ENCODE data around the gene SH3BP5L. TPM values are rescaled to one million over a fixed set of nuclear protein-coding genes. Genes with fewer than 3 reads are reported as not detected.

Gene SH3BP5L
- 18.4 TPM for polyA plus RNA-seq (2013, experiment 1 of 2)
- polyA plus RNA-seq (2013, experiment 2 of 2) = 18.3 TPM

DNA sequence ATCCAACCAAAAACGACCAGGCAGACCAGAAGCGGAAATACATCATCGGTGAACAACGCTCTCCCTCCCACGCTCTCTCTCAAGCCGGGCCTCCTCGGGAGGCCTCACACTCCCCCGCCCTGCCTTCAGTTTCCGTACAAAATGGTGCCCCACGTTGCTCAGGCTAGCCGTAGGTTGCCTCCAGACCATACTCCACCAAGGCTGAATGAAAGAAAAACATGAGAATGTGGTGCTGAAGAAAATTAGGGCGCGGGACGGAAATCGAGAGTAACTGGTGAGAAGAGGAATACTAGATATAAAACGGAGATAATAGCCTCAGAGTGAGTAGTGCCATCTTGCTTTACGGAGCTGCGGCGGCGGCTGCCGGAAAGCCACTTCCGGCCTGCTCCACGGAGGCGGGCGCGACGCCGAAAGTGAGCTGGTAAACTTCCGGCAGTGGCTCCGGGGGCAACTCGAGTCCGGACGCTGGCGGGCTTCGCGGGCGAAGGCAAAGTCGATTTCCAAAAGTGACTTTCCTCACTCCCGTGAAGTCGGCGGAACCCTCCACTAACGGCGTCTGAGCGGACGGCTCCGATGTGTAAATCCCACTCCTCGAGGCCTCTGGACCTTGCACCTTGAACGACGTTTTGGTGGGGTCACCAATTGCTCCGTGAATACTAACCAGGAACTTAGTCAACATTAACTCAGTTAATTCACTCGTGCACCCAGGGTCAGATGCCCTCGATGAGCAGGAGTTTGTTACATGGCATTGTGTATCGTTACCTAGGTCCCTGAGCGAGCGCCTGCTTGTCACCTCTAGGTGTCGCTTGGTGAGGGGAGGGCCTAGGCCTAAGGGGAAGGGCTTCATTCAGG is at the start of gene SH3BP5L:
Gene SH3BP5L, minus strand, starts transcription at position 7 of the 852 bp plus-strand sequence. CDS start 980 bp downstream, outside the sequence.
- no peak within 1 kb of the TSS for H2BK120ac ChIP-seq (ENCODE audit: low read depth, low read length)
- H2BK12ac ChIP-seq (ENCODE audit: low read length) = no peak within 1 kb of the TSS
- peak within 1 kb of the TSS; percentile 30 for H2BK5ac ChIP-seq (ENCODE audit: low read length)

DNA sequence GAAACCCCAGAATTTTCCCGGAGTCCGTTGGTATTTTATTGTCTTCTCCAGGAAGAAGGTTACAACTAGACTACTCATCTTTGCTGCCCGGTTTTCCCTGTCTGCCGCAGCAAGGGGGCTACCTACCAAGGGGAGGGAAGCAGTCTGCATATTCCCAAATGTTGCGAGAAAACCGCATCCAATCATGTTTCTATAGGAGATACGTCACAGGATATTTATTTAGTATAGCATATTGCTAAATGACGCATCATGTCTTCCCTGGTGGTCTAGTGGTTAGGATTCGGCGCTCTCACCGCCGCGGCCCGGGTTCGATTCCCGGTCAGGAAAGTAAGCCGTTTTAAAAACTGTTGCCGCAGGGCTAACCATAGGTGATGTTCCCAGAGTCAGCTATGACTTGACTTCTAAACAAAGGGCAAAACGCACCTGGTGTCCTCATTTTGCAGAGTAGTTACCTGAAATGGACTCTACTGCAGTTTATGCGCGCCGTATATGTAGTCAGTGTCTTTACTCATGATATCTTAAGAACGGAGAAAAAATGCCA is 48.3 kb upstream of the SH3BP5L start:
- H2BK15ac ChIP-seq (ENCODE audit: low read length) = no peak overlapping the region
- no peaks in the 10 kb centered on the region for H3K27me3 ChIP-seq (ENCODE audit: control insufficient read depth in 3 of 3, insufficient read depth in 3 of 3, low read depth in 1 of 3, low read length in 3 of 3)
- H4K91ac ChIP-seq (ENCODE audit: low read depth, low read length, poor library complexity) = no peak overlapping the region
- peak overlapping the region; percentile 58 for H3K4me2 ChIP-seq (ENCODE audit: insufficient read depth, low read length, poor library complexity, severe bottlenecking)
- no peak overlapping the region for H2BK12ac ChIP-seq (ENCODE audit: low read length)
- DNase-seq (ENCODE audit: low spot score) = no peak
- no CpG with 5 or more reads among the region's 23 CpGs for WGBS, 2 donors (ENCODE audit: extremely low coverage in 2 of 2, insufficient read length in 2 of 2, insufficient replicate concordance in 1 of 2)
- H3K79me1 ChIP-seq (ENCODE audit: low read depth, low read length) = no peaks in the 10 kb centered on the region
- no peak overlapping the region for H3K14ac ChIP-seq (ENCODE audit: low read length)
- no peak overlapping the region for H4K8ac ChIP-seq (ENCODE audit: low read depth, low read length)
- H3K9ac ChIP-seq (ENCODE audit: low read depth, low read length, poor library complexity) = no peak overlapping the region
- no peaks in the 10 kb centered on the region for H3K36me3 ChIP-seq (replicated peaks in 1 of 2; ENCODE audit: control insufficient read depth in 2 of 2, insufficient read depth in 2 of 2, low read length in 2 of 2)
- H3K9me3 ChIP-seq (replicated peaks in 1 of 2; ENCODE audit: control insufficient read depth in 2 of 2, insufficient read depth in 1 of 2, low read depth in 1 of 2, low read length in 2 of 2) = no peaks in the 10 kb centered on the region
- no peak overlapping the region for H2BK5ac ChIP-seq (ENCODE audit: low read length)
- no peak overlapping the region for H2AFZ ChIP-seq (ENCODE audit: low read length)
- H2BK120ac ChIP-seq (ENCODE audit: low read depth, low read length) = no peak overlapping the region
- no peaks in the 10 kb centered on the region for H3K4me1 ChIP-seq (ENCODE audit: control insufficient read depth in 2 of 2, insufficient read depth in 1 of 2, low read depth in 1 of 2, low read length in 2 of 2)
- peak overlapping the region; percentile 73 to 89 for H3K4me3 ChIP-seq (ENCODE audit: low read length in 2 of 2)
- H3K18ac ChIP-seq (ENCODE audit: low read length) = no peak overlapping the region
- no peak overlapping the region for H2AK5ac ChIP-seq (ENCODE audit: low read depth, low read length)
- H3K4ac ChIP-seq (ENCODE audit: low read length) = no peak overlapping the region
- H3K27ac ChIP-seq (replicated peaks; ENCODE audit: low read length) = peak overlapping the region; percentile 69
- H3K23ac ChIP-seq (ENCODE audit: low read depth, low read length, poor library complexity) = no peak overlapping the region

More for the DNA sequence above, at the start of gene SH3BP5L:
- no peak within 1 kb of the TSS for H4K8ac ChIP-seq (ENCODE audit: low read depth, low read length)
- H3K23ac ChIP-seq (ENCODE audit: low read depth, low read length, poor library complexity) = peak within 1 kb of the TSS; percentile 49
- peak within 1 kb of the TSS; percentile 75 for H3K4me2 ChIP-seq (ENCODE audit: insufficient read depth, low read length, poor library complexity, severe bottlenecking)
- peak; percentile 85 for DNase-seq (ENCODE audit: low spot score)
- H3K27ac ChIP-seq (replicated peaks; ENCODE audit: low read length) = peak within 1 kb of the TSS; percentile 79
- peak within 1 kb of the TSS; percentile 94 for H3K9ac ChIP-seq (ENCODE audit: low read depth, low read length, poor library complexity)
- no peak within 1 kb of the TSS for H2BK15ac ChIP-seq (ENCODE audit: low read length)
- peak within 1 kb of the TSS; percentile 96 for H2AFZ ChIP-seq (ENCODE audit: low read length)
- peaks cover 8 to 13% of the 10 kb centered on the region in 2 donors for H3K4me1 ChIP-seq (ENCODE audit: control insufficient read depth in 2 of 2, insufficient read depth in 1 of 2, low read depth in 1 of 2, low read length in 2 of 2)
- peaks cover 18% of the 10 kb centered on the region for H3K79me1 ChIP-seq (ENCODE audit: low read depth, low read length)
- no CpG with 5 or more reads among the region's 56 CpGs for WGBS, 2 donors (ENCODE audit: extremely low coverage in 2 of 2, insufficient read length in 2 of 2, insufficient replicate concordance in 1 of 2)
- peaks cover 18 to 33% of the 10 kb centered on the region in 2 donors for H3K36me3 ChIP-seq (replicated peaks in 1 of 2; ENCODE audit: control insufficient read depth in 2 of 2, insufficient read depth in 2 of 2, low read length in 2 of 2)
- H3K9me3 ChIP-seq (replicated peaks in 1 of 2; ENCODE audit: control insufficient read depth in 2 of 2, insufficient read depth in 1 of 2, low read depth in 1 of 2, low read length in 2 of 2) = no peaks in the 10 kb centered on the region
- H3K18ac ChIP-seq (ENCODE audit: low read length) = peak within 1 kb of the TSS; percentile 93
- peak within 1 kb of the TSS; percentile 28 for H2AK5ac ChIP-seq (ENCODE audit: low read depth, low read length)
- H3K4ac ChIP-seq (ENCODE audit: low read length) = no peak within 1 kb of the TSS
- no peaks in the 10 kb centered on the region for H3K27me3 ChIP-seq (ENCODE audit: control insufficient read depth in 3 of 3, insufficient read depth in 3 of 3, low read depth in 1 of 3, low read length in 3 of 3)
- peak within 1 kb of the TSS; percentile 5 for H3K14ac ChIP-seq (ENCODE audit: low read length)
- peak within 1 kb of the TSS; percentile 71 to 92 for H3K4me3 ChIP-seq (ENCODE audit: low read length in 2 of 2)
- no peak within 1 kb of the TSS for H4K91ac ChIP-seq (ENCODE audit: low read depth, low read length, poor library complexity)

DNA sequence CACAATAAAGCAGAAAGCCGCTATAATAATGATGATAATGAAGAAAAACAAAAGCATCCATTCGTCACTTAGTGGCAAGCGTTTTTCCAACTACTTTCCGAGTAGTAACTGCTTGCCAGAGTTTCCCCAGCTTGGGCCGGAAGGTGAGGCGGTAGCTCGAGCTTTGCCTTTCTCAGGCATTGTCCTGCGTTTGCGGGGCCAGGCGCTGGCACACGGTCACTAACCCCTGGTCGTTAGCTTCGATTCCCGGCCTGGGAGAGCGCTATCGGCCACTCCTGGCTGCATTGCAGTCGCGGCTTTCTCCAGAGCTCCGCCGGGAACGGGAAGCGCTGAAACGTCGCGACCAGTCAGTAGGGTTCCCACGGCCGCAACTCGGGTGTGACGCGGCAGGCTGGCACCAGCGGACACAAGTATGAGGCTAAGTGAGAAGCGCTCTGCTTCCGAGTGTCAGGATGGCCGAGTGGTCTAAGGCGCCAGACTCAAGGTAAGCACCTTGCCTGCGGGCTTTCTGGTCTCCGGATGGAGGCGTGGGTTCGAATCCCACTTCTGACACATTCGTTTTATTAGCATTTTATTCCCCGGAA is 47.8 kb upstream of the SH3BP5L start:
- H3K27me3 ChIP-seq (ENCODE audit: control insufficient read depth in 3 of 3, insufficient read depth in 3 of 3, low read depth in 1 of 3, low read length in 3 of 3) = no peaks in the 10 kb centered on the region
- no peak overlapping the region for H3K4ac ChIP-seq (ENCODE audit: low read length)
- H3K14ac ChIP-seq (ENCODE audit: low read length) = no peak overlapping the region
- no peak overlapping the region for H2AK5ac ChIP-seq (ENCODE audit: low read depth, low read length)
- H3K18ac ChIP-seq (ENCODE audit: low read length) = peak overlapping the region; percentile 95
- no peaks in the 10 kb centered on the region for H3K79me1 ChIP-seq (ENCODE audit: low read depth, low read length)
- H3K36me3 ChIP-seq (replicated peaks in 1 of 2; ENCODE audit: control insufficient read depth in 2 of 2, insufficient read depth in 2 of 2, low read length in 2 of 2) = no peaks in the 10 kb centered on the region
- peak overlapping the region; percentile 91 for H3K27ac ChIP-seq (replicated peaks; ENCODE audit: low read length)
- no peaks in the 10 kb centered on the region for H3K9me3 ChIP-seq (replicated peaks in 1 of 2; ENCODE audit: control insufficient read depth in 2 of 2, insufficient read depth in 1 of 2, low read depth in 1 of 2, low read length in 2 of 2)
- H4K91ac ChIP-seq (ENCODE audit: low read depth, low read length, poor library complexity) = no peak overlapping the region
- H3K4me1 ChIP-seq (ENCODE audit: control insufficient read depth in 2 of 2, insufficient read depth in 1 of 2, low read depth in 1 of 2, low read length in 2 of 2) = no peaks in the 10 kb centered on the region
- no CpG with 5 or more reads among the region's 41 CpGs for WGBS, 2 donors (ENCODE audit: extremely low coverage in 2 of 2, insufficient read length in 2 of 2, insufficient replicate concordance in 1 of 2)
- peak overlapping the region; percentile 90 for H3K23ac ChIP-seq (ENCODE audit: low read depth, low read length, poor library complexity)
- peak overlapping the region; percentile 14 for H2BK5ac ChIP-seq (ENCODE audit: low read length)
- no peak overlapping the region for H2BK15ac ChIP-seq (ENCODE audit: low read length)
- H2AFZ ChIP-seq (ENCODE audit: low read length) = peak overlapping the region; percentile 93
- DNase-seq (ENCODE audit: low spot score) = peak; percentile 99
- H2BK12ac ChIP-seq (ENCODE audit: low read length) = no peak overlapping the region
- peak overlapping the region; percentile 73 to 89 for H3K4me3 ChIP-seq (ENCODE audit: low read length in 2 of 2)
- no peak overlapping the region for H4K8ac ChIP-seq (ENCODE audit: low read depth, low read length)
- peak overlapping the region; percentile 89 for H3K9ac ChIP-seq (ENCODE audit: low read depth, low read length, poor library complexity)
- peak overlapping the region; percentile 58 for H3K4me2 ChIP-seq (ENCODE audit: insufficient read depth, low read length, poor library complexity, severe bottlenecking)
- no peak overlapping the region for H2BK120ac ChIP-seq (ENCODE audit: low read depth, low read length)

All from neuronal stem cell (in vitro differentiated cells).